ENCODE results near the gene DAD1. TPM values are rescaled to one million over a fixed set of nuclear protein-coding genes. Genes with fewer than 3 reads are reported as not detected.

The DAD1 gene
- total and polyA plus RNA-seq, 7 donors: 115 to 274 (median 160) TPM

DNA sequence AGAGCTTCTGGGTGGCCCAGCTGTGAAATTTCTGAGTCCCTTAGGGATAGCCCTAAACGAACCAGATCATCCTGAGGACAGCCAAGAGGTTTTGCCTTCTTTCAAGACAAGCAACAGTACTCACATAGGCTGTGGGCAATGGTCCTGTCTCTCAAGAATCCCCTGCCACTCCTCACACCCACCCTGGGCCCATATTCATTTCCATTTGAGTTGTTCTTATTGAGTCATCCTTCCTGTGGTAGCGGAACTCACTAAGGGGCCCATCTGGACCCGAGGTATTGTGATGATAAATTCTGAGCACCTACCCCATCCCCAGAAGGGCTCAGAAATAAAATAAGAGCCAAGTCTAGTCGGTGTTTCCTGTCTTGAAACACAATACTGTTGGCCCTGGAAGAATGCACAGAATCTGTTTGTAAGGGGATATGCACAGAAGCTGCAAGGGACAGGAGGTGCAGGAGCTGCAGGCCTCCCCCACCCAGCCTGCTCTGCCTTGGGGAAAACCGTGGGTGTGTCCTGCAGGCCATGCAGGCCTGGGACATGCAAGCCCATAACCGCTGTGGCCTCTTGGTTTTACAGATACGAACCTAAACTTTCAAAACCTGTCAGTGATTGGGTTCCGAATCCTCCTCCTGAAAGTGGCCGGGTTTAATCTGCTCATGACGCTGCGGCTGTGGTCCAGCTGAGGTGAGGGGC, 38.9 kb downstream of the DAD1 start:
- H3K36me3 ChIP-seq: no peaks in the 10 kb centered on the region
- intact Hi-C loops (cut with DNase I): loop anchor here (10.0 kb wide), 1 partner anchor 165 kb away; no protein-coding TSS in a partner anchor
- peaks cover 0 to 7% (median 3%) of the 10 kb centered on the region in 4 donors for H3K4me1 ChIP-seq
- H3K9me3 ChIP-seq: no peaks in the 10 kb centered on the region
- H3K27ac ChIP-seq: no peak overlapping the region
- TF ChIP-seq EP300 (IDR thresholded peaks at IDR 0.05) (no peak), POLR2AphosphoS5 (IDR thresholded peaks at IDR 0.05) (no peak), POLR2A (IDR thresholded peaks at IDR 0.05) (no peak)
- TF ChIP-seq, protein P1, sequence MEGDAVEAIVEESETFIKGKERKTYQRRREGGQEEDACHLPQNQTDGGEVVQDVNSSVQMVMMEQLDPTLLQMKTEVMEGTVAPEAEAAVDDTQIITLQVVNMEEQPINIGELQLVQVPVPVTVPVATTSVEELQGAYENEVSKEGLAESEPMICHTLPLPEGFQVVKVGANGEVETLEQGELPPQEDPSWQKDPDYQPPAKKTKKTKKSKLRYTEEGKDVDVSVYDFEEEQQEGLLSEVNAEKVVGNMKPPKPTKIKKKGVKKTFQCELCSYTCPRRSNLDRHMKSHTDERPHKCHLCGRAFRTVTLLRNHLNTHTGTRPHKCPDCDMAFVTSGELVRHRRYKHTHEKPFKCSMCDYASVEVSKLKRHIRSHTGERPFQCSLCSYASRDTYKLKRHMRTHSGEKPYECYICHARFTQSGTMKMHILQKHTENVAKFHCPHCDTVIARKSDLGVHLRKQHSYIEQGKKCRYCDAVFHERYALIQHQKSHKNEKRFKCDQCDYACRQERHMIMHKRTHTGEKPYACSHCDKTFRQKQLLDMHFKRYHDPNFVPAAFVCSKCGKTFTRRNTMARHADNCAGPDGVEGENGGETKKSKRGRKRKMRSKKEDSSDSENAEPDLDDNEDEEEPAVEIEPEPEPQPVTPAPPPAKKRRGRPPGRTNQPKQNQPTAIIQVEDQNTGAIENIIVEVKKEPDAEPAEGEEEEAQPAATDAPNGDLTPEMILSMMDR (IDR thresholded peaks at IDR 0.05): no peak
- 50 to 70% methylated on average over 11 of the region's 11 CpGs for WGBS, 2 donors
- no peak for DNase-seq
- no peaks in the 10 kb centered on the region for H3K27me3 ChIP-seq
- H3K4me3 ChIP-seq: no peak overlapping the region

DNA sequence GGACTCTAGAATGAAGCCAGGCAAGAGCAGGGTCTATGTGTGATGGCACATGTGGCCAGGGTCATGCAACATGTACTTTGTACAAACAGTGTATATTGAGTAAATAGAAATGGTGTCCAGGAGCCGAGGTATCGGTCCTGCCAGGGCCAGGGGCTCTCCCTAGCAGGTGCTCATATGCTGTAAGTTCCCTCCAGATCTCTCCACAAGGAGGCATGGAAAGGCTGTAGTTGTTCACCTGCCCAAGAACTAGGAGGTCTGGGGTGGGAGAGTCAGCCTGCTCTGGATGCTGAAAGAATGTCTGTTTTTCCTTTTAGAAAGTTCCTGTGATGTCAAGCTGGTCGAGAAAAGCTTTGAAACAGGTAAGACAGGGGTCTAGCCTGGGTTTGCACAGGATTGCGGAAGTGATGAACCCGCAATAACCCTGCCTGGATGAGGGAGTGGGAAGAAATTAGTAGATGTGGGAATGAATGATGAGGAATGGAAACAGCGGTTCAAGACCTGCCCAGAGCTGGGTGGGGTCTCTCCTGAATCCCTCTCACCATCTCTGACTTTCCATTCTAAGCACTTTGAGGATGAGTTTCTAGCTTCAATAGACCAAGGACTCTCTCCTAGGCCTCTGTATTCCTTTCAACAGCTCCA, 39.6 kb downstream of the DAD1 start:
- DNase-seq: no peak
- Histone ChIP-seq H3K27ac (no peak overlapping the region), H3K36me3 (no peaks in the 10 kb centered on the region), H3K27me3 (no peaks in the 10 kb centered on the region), H3K4me1 (peaks cover 0 to 7% (median 3%) of the 10 kb centered on the region in 4 donors), H3K9me3 (no peaks in the 10 kb centered on the region), H3K4me3 (no peak overlapping the region)
- TF ChIP-seq POLR2A (IDR thresholded peaks at IDR 0.05) (no peak), POLR2AphosphoS5 (IDR thresholded peaks at IDR 0.05) (no peak), EP300 (IDR thresholded peaks at IDR 0.05) (no peak)
- TF ChIP-seq, protein P1 (IDR thresholded peaks at IDR 0.05): no peak
- WGBS, 2 donors: 69 to 71% methylated on average over 6 of the region's 6 CpGs
- intact Hi-C loops (cut with DNase I): no loop called here

DNA sequence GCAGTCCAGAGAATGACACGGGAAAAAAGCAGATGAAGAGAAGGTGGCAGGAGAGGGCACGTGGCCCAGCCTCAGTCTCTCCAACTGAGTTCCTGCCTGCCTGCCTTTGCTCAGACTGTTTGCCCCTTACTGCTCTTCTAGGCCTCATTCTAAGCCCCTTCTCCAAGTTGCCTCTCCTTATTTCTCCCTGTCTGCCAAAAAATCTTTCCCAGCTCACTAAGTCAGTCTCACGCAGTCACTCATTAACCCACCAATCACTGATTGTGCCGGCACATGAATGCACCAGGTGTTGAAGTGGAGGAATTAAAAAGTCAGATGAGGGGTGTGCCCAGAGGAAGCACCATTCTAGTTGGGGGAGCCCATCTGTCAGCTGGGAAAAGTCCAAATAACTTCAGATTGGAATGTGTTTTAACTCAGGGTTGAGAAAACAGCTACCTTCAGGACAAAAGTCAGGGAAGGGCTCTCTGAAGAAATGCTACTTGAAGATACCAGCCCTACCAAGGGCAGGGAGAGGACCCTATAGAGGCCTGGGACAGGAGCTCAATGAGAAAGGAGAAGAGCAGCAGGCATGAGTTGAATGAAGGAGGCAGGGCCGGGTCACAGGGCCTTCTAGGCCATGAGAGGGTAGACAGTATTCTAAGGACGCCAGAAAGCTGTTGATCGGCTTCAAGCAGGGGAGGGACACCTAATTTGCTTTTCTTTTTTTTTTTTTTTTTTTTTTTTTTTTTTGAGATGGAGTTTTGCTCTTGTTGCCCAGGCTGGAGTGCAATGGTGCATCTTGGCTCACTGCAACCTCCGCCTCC, 40.9 kb downstream of the DAD1 start:
- intact Hi-C loops (cut with DNase I): no loop called here
- H3K27ac ChIP-seq: peak overlapping the region in 1 of 4 donors; percentile 11
- no peak for DNase-seq
- TF ChIP-seq EP300 (IDR thresholded peaks at IDR 0.05) (no peak), POLR2AphosphoS5 (IDR thresholded peaks at IDR 0.05) (no peak), POLR2A (IDR thresholded peaks at IDR 0.05) (no peak)
- TF ChIP-seq, protein P1 (IDR thresholded peaks at IDR 0.05): no peak
- 41 to 58% methylated on average over 8 of the region's 8 CpGs for WGBS, 2 donors
- H3K4me1 ChIP-seq: peaks cover 0 to 7% (median 3%) of the 10 kb centered on the region in 4 donors
- no peaks in the 10 kb centered on the region for H3K36me3 ChIP-seq
- no peaks in the 10 kb centered on the region for H3K9me3 ChIP-seq
- H3K27me3 ChIP-seq: no peaks in the 10 kb centered on the region
- no peak overlapping the region for H3K4me3 ChIP-seq

DNA sequence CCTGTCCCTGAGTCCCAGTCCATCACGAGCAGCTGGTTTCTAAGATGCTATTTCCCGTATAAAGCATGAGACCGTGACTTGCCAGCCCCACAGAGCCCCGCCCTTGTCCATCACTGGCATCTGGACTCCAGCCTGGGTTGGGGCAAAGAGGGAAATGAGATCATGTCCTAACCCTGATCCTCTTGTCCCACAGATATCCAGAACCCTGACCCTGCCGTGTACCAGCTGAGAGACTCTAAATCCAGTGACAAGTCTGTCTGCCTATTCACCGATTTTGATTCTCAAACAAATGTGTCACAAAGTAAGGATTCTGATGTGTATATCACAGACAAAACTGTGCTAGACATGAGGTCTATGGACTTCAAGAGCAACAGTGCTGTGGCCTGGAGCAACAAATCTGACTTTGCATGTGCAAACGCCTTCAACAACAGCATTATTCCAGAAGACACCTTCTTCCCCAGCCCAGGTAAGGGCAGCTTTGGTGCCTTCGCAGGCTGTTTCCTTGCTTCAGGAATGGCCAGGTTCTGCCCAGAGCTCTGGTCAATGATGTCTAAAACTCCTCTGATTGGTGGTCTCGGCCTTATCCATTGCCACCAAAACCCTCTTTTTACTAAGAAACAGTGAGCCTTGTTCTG, 41.6 kb downstream of the DAD1 start:
- intact Hi-C loops (cut with DNase I): no loop called here
- no peaks in the 10 kb centered on the region for H3K36me3 ChIP-seq
- WGBS, 2 donors: 30 to 65% methylated on average over 9 of the region's 9 CpGs
- no peak overlapping the region for H3K4me3 ChIP-seq
- no peaks in the 10 kb centered on the region for H3K27me3 ChIP-seq
- TF ChIP-seq EP300 (IDR thresholded peaks at IDR 0.05) (no peak), POLR2A (IDR thresholded peaks at IDR 0.05) (no peak), POLR2AphosphoS5 (IDR thresholded peaks at IDR 0.05) (no peak)
- TF ChIP-seq, protein P1 (IDR thresholded peaks at IDR 0.05): no peak
- DNase-seq: no peak
- H3K4me1 ChIP-seq: peaks cover 0 to 7% (median 3%) of the 10 kb centered on the region in 4 donors
- H3K9me3 ChIP-seq: no peaks in the 10 kb centered on the region
- H3K27ac ChIP-seq: peak overlapping the region in 3 of 4 donors; percentile 8 to 65 (median 27)

Measured in sigmoid colon (tissue), 7 donors.